AG20443 (cell line): ENCODE measurements around the gene CNIH2.
"Not testable (repeated sequence)": the region's sequence is repeated elsewhere in the genome, so short reads cannot be mapped to it uniquely, and the experiment has no call there.

ENCODE experiments used
- DNase-seq: peaks from one replicate; pipeline ENCODE4 v3.0.0; 2012; ENCODE audit warnings: low spot score, mixed read lengths

CNIH2 gene

GRCh38 chr11:66315498-66315885, 37.5 kb downstream of the CNIH2 start:
- no peak for DNase-seq

- no peak for DNase-seq
Observed at GRCh38 chr11:66315921-66316811, 38.2 kb downstream of the CNIH2 start.

GRCh38 chr11:66316849-66317251, 38.9 kb downstream of the CNIH2 start, which contains the start of gene CD248:
Gene CD248 (minus strand): TSS chr11:66317044. CDS start chr11:66317027, 17 bp downstream.
- DNase-seq, result peak; percentile 78

- peak; percentile 81 for DNase-seq
Observed at GRCh38 chr11:66317322-66317722, 39.3 kb downstream of the CNIH2 start.

- peak; percentile 59 for DNase-seq
Observed at GRCh38 chr11:66317723-66318599, 40.0 kb downstream of the CNIH2 start.

GRCh38 chr11:66318600-66318970, 40.6 kb downstream of the CNIH2 start:
- no peak for DNase-seq

GRCh38 chr11:66320289-66320688, 42.3 kb downstream of the CNIH2 start:
- not testable (repeated sequence) for DNase-seq

GRCh38 chr11:66320748-66321147, 42.8 kb downstream of the CNIH2 start:
- not testable (repeated sequence) for DNase-seq

- no peak for DNase-seq
Observed at GRCh38 chr11:66321606-66322005, 43.6 kb downstream of the CNIH2 start.

GRCh38 chr11:66322732-66323427, 44.9 kb downstream of the CNIH2 start:
- peak; percentile 70 for DNase-seq

- no peak for DNase-seq
Observed at GRCh38 chr11:66323684-66324083, 45.7 kb downstream of the CNIH2 start.

GRCh38 chr11:66324664-66325063, 46.7 kb downstream of the CNIH2 start:
- DNase-seq, result peak; percentile 50

GRCh38 chr11:66325263-66325671, 47.3 kb downstream of the CNIH2 start:
- DNase-seq, result no peak

- peak; percentile 63 for DNase-seq
Observed at GRCh38 chr11:66326261-66327111, 48.5 kb downstream of the CNIH2 start.

GRCh38 chr11:66327171-66328030, 49.4 kb downstream of the CNIH2 start:
- peak; percentile 73 for DNase-seq

GRCh38 chr11:66328031-66328301, 50.0 kb downstream of the CNIH2 start:
- DNase-seq, result no peak

- peak; percentile 77 for DNase-seq
Observed at GRCh38 chr11:66328302-66329144, 50.5 kb downstream of the CNIH2 start.

- no peak for DNase-seq
Observed at GRCh38 chr11:66329165-66329673, 51.2 kb downstream of the CNIH2 start.

- DNase-seq, result no peak
Observed at GRCh38 chr11:66330931-66331330, 53.0 kb downstream of the CNIH2 start.
